Measurements from ENCODE around the gene HAO2.

HAO2 gene

GRCh38 chr1:119380983-119381662 is 12.5 kb downstream of the HAO2 start:
- DNase-seq = no peak

- DNase-seq = no peak
Measured at GRCh38 chr1:119384591-119384990, 16.0 kb downstream of the HAO2 start.

GRCh38 chr1:119385650-119386049 is 17.1 kb downstream of the HAO2 start:
- no peak for DNase-seq

GRCh38 chr1:119387858-119388257 is 19.3 kb downstream of the HAO2 start:
- no peak for DNase-seq

- no peak for DNase-seq
Measured at GRCh38 chr1:119388450-119388849, 19.9 kb downstream of the HAO2 start.

- DNase-seq = no peak
Measured at GRCh38 chr1:119390526-119390925, 21.9 kb downstream of the HAO2 start.

- DNase-seq = no peak
Measured at GRCh38 chr1:119391749-119392148, 23.2 kb downstream of the HAO2 start.

- DNase-seq = no peak
Measured at GRCh38 chr1:119394085-119394484, 25.5 kb downstream of the HAO2 start.

- DNase-seq = no peak
Measured at GRCh38 chr1:119396982-119397381, 28.4 kb downstream of the HAO2 start.

GRCh38 chr1:119397986-119398385 is 29.4 kb downstream of the HAO2 start:
- no peak for DNase-seq

- DNase-seq = no peak
Measured at GRCh38 chr1:119404736-119405135, 36.2 kb downstream of the HAO2 start.

GRCh38 chr1:119409731-119410130 is 41.1 kb downstream of the HAO2 start:
- DNase-seq = no peak

GRCh38 chr1:119410961-119411360 is 42.4 kb downstream of the HAO2 start:
- no peak for DNase-seq

- no peak for DNase-seq
Measured at GRCh38 chr1:119414950-119415349, 46.4 kb downstream of the HAO2 start, which contains the start of gene HSD3B2. HSD3B2 (plus strand) TSS chr1:119415150; CDS start chr1:119415420, 270 bp downstream.

GRCh38 chr1:119416006-119416640 is 47.5 kb downstream of the HAO2 start:
- DNase-seq = no peak

GRCh38 chr1:119419109-119419508 is 50.5 kb downstream of the HAO2 start:
- no peak for DNase-seq

GRCh38 chr1:119420638-119421037 is 52.1 kb downstream of the HAO2 start:
- no peak for DNase-seq

- DNase-seq = no peak
Measured at GRCh38 chr1:119422631-119423030, 54.0 kb downstream of the HAO2 start.

- no peak for DNase-seq
Measured at GRCh38 chr1:119428991-119429390, 60.4 kb downstream of the HAO2 start.

GRCh38 chr1:119429687-119430086 is 61.1 kb downstream of the HAO2 start:
- no peak for DNase-seq

- DNase-seq = no peak
Measured at GRCh38 chr1:119430486-119430885, 61.9 kb downstream of the HAO2 start.

- no peak for DNase-seq
Measured at GRCh38 chr1:119431836-119432235, 63.3 kb downstream of the HAO2 start.

GRCh38 chr1:119435052-119435451 is 66.5 kb downstream of the HAO2 start:
- DNase-seq = no peak

GRCh38 chr1:119438761-119439160 is 70.2 kb downstream of the HAO2 start:
- DNase-seq = no peak
